ENCODE results near the gene RNF17.

Gene RNF17

GRCh38 chr13:24863748-24864540 lies 100.0 kb downstream of the RNF17 start:
- no peak for DNase-seq

DNA sequence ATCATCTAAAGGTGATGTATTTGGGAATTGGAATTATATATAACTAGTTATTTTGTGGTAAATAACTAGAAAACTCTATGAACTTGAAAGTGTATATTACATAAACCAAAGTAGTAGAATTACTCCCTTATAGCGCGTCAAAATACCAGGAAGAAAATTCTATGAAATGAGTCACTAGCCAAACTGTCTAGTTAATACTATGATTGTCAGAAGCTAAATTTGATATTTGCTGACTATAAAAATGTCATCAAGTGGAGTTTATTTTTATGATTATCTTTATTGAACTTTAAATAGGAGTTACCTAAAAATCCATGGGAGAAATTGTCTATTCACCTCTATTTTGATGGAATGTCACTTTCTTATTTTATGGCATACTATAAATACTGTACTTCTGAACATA lies 100.6 kb downstream of the RNF17 start:
- no peak for DNase-seq

- DNase-seq, result no peak
Measured at GRCh38 chr13:24865163-24865953, 101.4 kb downstream of the RNF17 start.

- no peak for DNase-seq
Measured at GRCh38 chr13:24866488-24866887, 102.5 kb downstream of the RNF17 start.

DNA sequence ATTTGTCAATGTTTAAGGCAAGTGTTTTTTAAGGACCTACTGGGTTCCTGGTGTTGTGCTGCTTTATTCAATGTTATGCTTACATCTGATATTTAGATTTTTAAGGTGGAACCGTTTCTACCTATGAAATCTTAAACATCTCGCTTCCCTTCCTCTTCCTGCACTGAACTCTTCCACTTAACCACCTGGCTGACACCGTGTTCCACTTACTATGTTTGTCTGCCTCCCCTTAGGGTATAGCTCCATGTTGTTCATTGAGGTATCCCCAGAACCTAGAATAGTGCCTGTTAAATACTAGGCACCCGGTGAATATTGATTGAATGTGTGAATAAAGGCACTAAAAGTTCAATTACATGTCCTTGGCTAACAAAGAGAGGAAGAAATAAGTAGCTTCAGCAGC lies 104.9 kb downstream of the RNF17 start:
- DNase-seq, result no peak

DNA sequence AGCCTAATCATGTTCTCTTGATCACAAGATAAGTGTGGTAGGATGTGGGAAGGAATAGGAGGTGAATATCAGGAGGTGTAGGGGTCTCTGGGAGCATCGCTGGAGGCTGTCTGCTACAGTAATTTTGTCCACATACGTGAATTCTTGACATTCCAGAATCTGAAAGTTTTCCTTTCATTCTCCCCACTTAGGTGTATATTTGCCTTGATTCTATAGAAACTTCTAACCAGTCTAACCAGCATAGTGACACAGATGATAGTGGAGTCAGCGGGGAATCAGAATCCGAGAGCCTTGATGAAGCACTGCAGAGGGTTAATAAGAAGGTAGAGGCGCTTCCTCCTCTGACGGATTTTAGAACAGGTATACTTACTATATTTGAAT lies 106.4 kb downstream of the RNF17 start:
- no peak for DNase-seq

DNA sequence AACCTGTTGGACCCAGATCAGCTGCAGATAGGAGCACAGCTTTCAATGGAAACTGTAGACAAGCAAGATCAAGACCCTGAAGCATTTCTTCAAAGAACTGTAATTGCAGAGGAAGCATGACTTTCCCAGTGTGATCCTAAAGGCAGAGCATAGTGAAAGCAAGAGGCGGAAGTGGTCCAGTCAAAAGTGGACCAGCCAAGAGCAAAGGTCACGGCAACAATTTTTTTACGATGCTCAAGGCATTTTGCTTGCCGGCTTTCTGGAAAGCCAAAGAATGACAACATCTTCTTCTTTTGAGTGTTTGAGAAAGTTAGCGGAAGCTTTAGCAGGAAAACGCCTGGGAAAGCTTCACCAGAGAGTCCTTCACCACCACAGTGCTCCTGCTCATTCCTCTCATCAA lies 111.6 kb downstream of the RNF17 start:
- no peak for DNase-seq

- DNase-seq, result no peak
Measured at GRCh38 chr13:24877531-24877930, 113.6 kb downstream of the RNF17 start.

DNA sequence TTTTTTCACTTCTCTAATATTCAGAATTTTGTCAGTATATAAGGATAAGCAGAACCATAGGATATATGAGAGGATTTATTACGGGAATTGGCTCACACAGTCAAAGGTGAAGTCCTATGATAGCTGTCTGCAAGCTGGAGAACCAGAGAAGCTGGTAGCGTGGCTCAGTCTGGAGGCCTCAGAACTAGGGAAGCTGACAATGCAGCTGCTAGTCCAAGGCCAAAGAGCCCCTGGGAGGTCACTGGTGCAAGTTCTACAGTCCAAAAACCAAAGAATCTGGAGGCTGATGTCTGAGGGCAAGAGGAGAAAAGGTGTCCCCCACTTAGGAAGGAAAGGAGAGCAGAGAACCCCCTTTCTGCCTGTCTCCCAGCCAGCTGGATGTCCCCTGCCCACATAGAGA lies 114.4 kb downstream of the RNF17 start:
- DNase-seq, result no peak

- DNase-seq, result no peak
Measured at GRCh38 chr13:24882665-24883064, 118.7 kb downstream of the RNF17 start.

- DNase-seq, result no peak
Measured at GRCh38 chr13:24887759-24888158, 123.8 kb downstream of the RNF17 start.

DNA sequence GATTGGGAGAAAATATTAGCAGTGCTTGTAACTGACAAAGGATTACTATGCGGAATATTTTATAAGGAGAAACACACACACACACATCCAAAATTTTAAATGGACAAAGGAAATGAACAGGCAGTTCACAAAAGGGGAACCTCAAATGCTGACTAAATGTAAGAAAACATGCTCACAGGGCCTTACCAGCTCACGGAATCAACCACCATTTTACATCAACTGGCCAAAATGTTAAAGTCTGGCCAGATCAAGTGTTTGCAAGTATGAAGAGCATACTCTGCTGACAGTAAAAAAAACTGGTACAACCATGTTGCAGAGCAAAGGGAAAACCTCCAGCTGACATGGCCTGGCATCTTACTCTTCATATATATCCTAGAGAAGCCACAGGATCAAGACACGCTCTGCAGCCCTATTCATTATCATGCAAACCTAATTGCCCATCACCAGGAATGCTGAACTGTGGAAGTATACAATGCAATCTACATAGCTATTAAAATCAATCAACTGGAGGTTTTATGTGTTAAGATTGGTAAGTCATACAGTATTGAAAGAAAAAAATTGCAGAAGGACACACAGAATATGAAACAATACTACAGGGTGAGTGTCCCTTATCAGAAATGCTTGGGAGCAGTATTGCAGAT lies 124.4 kb downstream of the RNF17 start:
- no peak for DNase-seq

GRCh38 chr13:24890256-24890655 lies 126.3 kb downstream of the RNF17 start:
- DNase-seq, result no peak

- no peak for DNase-seq
Measured at GRCh38 chr13:24891476-24892108, 127.6 kb downstream of the RNF17 start.

DNA sequence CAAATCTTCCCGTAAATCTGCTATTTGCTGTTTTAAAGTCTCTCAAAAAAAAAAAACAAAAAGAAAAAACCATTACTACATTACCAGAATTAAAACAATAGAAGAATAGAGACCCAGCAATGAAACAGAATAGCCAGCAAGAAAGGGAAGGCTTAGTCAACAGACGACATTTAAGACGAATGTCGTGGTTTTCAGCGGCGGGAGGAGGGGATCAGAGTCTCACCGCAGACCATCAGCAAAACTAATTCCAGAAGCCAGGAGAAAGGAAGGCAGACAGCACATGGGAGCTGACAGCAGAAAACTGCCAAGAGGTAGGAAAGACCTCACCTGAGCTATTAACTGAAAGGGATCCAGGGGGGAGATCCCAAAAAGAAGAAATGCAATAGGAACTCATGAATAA lies 128.9 kb downstream of the RNF17 start:
- no peak for DNase-seq

GRCh38 chr13:24893863-24894262 lies 129.9 kb downstream of the RNF17 start:
- no peak for DNase-seq

- no peak for DNase-seq
Measured at GRCh38 chr13:24894277-24894971, 130.5 kb downstream of the RNF17 start.

- DNase-seq, result no peak
Measured at GRCh38 chr13:24894972-24895300, 131.0 kb downstream of the RNF17 start.

DNA sequence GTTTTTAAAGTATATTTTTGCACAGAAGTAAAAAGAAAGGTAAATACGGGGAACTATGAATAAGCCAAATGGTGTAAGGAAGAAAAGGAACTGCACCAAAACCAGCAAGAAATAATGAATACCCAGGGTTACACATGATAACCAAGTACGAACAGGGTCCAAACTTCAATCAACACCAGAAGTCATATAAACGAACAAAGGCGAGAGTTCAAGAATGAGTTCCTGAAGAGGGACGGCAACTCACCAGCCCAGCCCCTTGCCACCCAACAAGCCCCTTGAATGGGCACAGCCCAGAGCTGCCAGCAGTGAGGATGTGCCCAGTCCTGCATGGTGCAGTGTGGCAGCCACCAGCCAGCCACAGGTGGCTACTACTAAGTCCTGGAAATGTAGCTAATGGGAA lies 132.1 kb downstream of the RNF17 start:
- DNase-seq, result no peak

DNA sequence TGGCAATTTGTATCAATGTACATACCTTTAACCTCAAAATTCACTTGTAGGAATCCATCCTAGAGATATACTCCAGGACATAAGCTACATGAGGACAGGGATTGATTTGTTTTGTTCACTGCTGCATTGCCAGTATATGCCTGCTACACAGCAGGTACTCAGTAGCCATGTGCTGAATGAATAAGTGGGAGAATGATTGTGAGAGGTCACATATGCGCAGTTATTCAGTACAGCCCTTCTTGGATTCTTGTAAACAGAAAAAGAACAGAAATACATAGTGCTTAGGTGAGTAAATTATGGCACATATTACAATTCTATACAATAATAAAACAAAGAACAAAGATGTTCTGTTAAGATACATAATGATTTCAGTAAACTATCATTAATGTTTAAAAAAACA lies 133.3 kb downstream of the RNF17 start:
- DNase-seq, result no peak

DNA sequence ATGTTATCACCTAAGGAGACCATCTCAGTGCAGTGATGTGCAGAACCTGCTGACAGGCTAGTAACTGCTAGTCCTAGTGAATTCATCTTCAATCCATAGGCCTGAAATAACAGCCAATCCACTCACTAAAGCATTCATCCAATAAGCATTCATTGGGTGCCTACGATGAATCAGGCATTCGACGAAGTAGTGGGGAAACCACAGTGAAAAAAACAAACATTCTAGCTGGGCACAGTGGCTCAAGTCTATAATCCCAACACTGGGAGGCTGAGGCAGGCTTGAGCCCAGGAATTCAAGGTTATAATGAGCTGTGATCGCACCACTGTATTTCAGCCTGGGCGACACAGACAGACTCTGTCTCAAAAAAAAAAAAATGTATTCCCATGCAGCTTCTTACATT lies 135.6 kb downstream of the RNF17 start:
- DNase-seq, result no peak

- DNase-seq, result no peak
Measured at GRCh38 chr13:24900507-24900906, 136.5 kb downstream of the RNF17 start.

DNA sequence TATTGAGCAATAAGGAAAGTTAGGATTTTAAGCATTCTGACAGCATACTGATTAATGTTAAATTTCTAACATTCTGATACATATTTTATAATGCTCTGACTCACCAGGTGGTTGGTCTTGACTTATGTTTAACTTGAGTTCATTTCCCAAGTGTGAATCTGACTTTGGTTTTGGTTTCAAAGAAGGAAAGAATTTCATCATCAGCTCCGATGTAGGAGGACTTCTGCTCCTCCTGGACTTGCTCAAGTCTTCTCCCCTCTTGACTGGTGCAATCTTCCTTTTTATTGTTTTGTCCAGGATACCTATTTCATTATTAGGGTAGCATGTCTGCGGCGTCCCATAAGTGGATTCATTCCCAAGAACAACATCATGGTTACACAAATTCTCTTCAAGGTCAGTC lies 141.3 kb downstream of the RNF17 start:
- no peak for DNase-seq
